Activated T-helper 2 cell treated with anti-CD3 and anti-CD28 coated beads, Interferon-gamma antibody, Interleukin-2, Interleukin-4, amounts not matched to agents 10 μg/mL and 5 μg/mL and 100 μg/mL, durations not matched to agents 14 hours and 24 hours and 36 hours (primary cell): ENCODE measurements around the gene SYNPO2L. TPM values are rescaled to one million over a fixed set of nuclear protein-coding genes. Genes with fewer than 3 reads are reported as not detected.

Experiments used
- DNase-seq: peaks from one replicate; pipeline ENCODE4 v3.0.0; 2021; ENCODE audit warnings: low spot score
- H3K27ac Mint-ChIP-seq: one replicate; pipeline ENCODE4 v1.8.0; 2021; ENCODE audit warnings: mixed read lengths
- H3K27me3 Mint-ChIP-seq: one replicate; pipeline ENCODE4 v1.8.0; 2021; ENCODE audit warnings: low read depth, mixed read lengths
- H3K36me3 Mint-ChIP-seq: one replicate; pipeline ENCODE4 v1.8.0; 2021; ENCODE audit warnings: low read depth, mixed read lengths
- H3K4me1 Mint-ChIP-seq: one replicate; pipeline ENCODE4 v1.8.0; 2021; ENCODE audit warnings: low read depth, mixed read lengths
- H3K4me3 Mint-ChIP-seq: one replicate; pipeline ENCODE4 v1.8.0; 2021; ENCODE audit warnings: low read depth, mild to moderate bottlenecking, moderate library complexity, mixed read lengths
- H3K9me3 Mint-ChIP-seq: one replicate; pipeline ENCODE4 v1.8.0; 2021; ENCODE audit warnings: mixed read lengths
- intact Hi-C: fragments of 100-400 bp; cut with micrococcal nuclease; formaldehyde crosslinking; loops from one replicate; pipeline ENCODE4 v1.15.1; 2023
- total RNA-seq: library from RNA; stranded (reverse); gene quantifications from 2 replicates; pipeline ENCODE4 v1.2.3, GENCODE V29; 2022

Gene SYNPO2L
- total RNA-seq, 1 donor from 2014 or later: not detected

DNA sequence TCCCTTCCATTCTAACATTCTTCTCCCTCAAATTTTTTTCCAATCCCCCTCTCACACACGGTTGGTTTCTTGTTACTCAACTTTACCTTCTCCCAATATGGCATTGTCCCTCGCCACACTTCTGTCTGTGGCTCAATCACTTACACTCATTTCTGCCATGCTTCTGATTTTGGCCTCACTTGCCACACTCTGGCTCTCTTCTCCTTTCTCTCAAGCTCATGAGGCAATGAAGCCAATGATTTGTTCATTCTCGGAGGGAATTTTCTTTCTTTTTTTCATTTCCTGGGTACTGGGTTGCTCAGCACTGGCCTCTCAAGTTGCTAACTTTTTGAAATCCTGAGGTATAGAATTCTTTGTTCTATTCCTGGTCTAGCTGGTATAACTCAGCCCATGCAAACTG, 10.6 kb downstream of the SYNPO2L start:
- intact Hi-C loops: loop anchor here (2.0 to 10.0 kb wide), 2 partner anchors 290 to 380 kb away; partner anchors contain the start of gene CFAP70
- H3K4me3 Mint-ChIP-seq: no peak overlapping the region
- DNase-seq: no peak
- no peaks in the 10 kb centered on the region for H3K9me3 Mint-ChIP-seq
- H3K27ac Mint-ChIP-seq: no peak overlapping the region
- peaks cover 6% of the 10 kb centered on the region for H3K27me3 Mint-ChIP-seq
- peaks cover 20% of the 10 kb centered on the region for H3K4me1 Mint-ChIP-seq
- H3K36me3 Mint-ChIP-seq: no peaks in the 10 kb centered on the region

DNA sequence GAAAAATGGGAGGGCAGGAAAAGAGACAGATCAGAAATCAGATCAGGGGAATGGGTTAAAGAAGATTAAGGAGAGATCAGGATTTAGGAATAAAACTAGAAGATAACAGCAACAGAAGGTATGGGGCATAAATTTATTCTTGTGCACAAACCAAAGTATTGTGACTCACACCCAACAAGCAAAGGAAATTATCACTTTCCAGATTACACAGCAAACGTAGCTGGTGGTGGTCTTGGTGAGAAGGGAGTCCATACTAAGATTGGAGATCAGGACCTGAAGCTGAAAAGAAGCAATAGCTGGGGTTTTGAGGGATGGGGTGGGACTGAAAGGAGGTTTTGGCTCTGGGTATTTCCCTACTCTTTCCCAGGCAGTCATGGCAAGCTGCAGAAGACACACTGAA, 11.1 kb downstream of the SYNPO2L start:
- H3K4me1 Mint-ChIP-seq: peaks cover 20% of the 10 kb centered on the region
- H3K27me3 Mint-ChIP-seq: peaks cover 6% of the 10 kb centered on the region
- no peak for DNase-seq
- H3K4me3 Mint-ChIP-seq: no peak overlapping the region
- H3K9me3 Mint-ChIP-seq: no peaks in the 10 kb centered on the region
- intact Hi-C loops: loop anchor here (1.0 to 10.0 kb wide), 3 partner anchors 115 to 380 kb away; partner anchors contain the start of gene CFAP70
- no peaks in the 10 kb centered on the region for H3K36me3 Mint-ChIP-seq
- no peak overlapping the region for H3K27ac Mint-ChIP-seq

DNA sequence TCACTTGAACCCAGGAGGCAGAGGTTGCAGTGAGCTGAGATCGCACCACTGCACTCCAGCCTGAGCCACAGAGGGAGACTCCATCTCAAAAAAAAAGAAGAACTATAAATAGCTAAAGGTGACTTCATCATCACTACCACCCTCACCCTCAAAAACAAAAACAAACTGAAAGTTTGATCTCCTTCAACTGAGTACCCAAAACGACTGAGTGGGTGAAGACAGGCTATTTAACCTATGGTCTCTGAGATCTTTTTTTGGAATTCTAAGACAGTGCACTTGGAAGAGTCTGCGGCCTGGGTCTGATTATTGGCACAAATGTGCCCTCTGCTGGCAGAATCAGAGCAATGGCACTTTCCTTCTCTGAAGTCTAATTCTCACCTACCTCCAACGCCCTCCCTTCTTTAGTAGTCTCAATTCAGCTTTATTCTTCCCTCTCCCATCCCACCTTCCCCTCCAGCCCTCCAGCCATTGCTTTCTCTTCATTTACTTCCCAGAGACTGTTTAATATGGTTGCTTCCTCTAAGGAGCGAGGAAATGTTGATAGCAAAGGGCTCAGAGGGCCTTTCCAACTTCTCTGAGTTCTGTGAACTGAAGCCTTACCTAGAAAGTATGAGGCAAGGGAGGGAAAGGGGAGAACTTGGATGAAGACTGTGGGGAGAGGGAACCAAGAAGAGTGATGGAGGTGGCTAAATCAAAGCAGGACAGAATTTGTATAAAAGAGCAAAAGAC, 11.7 kb downstream of the SYNPO2L start:
- Mint-ChIP-seq H3K4me3 (no peak overlapping the region), H3K9me3 (no peaks in the 10 kb centered on the region), H3K4me1 (peaks cover 20% of the 10 kb centered on the region), H3K27me3 (peaks cover 6% of the 10 kb centered on the region), H3K27ac (peak overlapping the region; percentile 25), H3K36me3 (no peaks in the 10 kb centered on the region)
- peak; percentile 44 for DNase-seq
- intact Hi-C loops: loop anchor here (1.0 to 10.0 kb wide), 3 partner anchors 115 to 379 kb away; partner anchors contain the start of gene CFAP70

GRCh38 chr10:73643362-73643761, 12.5 kb downstream of the SYNPO2L start:
- peaks cover 20% of the 10 kb centered on the region for H3K4me1 Mint-ChIP-seq
- no peak overlapping the region for H3K27ac Mint-ChIP-seq
- intact Hi-C loops: loop anchor here (10.0 kb wide), 1 partner anchor 289 kb away; the partner anchor contains the start of gene CFAP70

GRCh38 chr10:73641328-73642060, 14.3 kb downstream of the SYNPO2L start, which contains the start of gene MYOZ1:
MYOZ1 (minus strand) TSS chr10:73641474; CDS start chr10:73640017, 1,457 bp downstream.
- H3K27me3 Mint-ChIP-seq: peaks cover 8% of the 10 kb centered on the region
- no peak within 1 kb of the TSS for H3K27ac Mint-ChIP-seq
- DNase-seq: no peak
- intact Hi-C loops: loop anchor here (10.0 kb wide), 1 partner anchor 287 kb away; the partner anchor contains the start of gene CFAP70
- H3K4me1 Mint-ChIP-seq: peaks cover 20% of the 10 kb centered on the region
- no peaks in the 10 kb centered on the region for H3K36me3 Mint-ChIP-seq
- H3K9me3 Mint-ChIP-seq: no peaks in the 10 kb centered on the region
- H3K4me3 Mint-ChIP-seq: no peak within 1 kb of the TSS

More at GRCh38 chr10:73643362-73643761, 12.5 kb downstream of the SYNPO2L start:
- Mint-ChIP-seq H3K36me3 (no peaks in the 10 kb centered on the region), H3K27me3 (peaks cover 6% of the 10 kb centered on the region), H3K9me3 (no peaks in the 10 kb centered on the region), H3K4me3 (no peak overlapping the region)
- no peak for DNase-seq

DNA sequence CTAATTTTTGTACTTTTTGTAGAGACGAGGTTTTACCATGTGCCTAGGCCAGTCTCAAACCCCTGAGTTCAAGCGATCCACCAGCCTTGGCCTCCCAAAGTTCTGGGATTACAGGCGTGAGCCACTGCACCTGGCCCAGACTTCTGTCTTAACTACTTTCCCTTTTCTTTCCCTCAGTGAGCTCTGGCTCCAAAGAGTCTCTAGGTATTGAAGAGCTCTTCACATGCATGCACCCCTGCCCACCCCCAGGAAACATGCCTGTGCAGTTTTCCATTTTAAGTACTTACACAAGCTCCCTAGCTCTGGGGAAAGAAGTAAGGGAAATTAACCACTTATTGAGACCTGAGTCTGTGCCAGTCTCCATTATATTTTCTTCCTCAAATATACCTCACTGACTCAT, 16.5 kb downstream of the SYNPO2L start:
- no peak for DNase-seq
- no peaks in the 10 kb centered on the region for H3K36me3 Mint-ChIP-seq
- H3K4me3 Mint-ChIP-seq: no peak overlapping the region
- no peaks in the 10 kb centered on the region for H3K9me3 Mint-ChIP-seq
- H3K4me1 Mint-ChIP-seq: peaks cover 8% of the 10 kb centered on the region
- intact Hi-C loops: no loop called here
- H3K27ac Mint-ChIP-seq: no peak overlapping the region
- peaks cover 4% of the 10 kb centered on the region for H3K27me3 Mint-ChIP-seq

DNA sequence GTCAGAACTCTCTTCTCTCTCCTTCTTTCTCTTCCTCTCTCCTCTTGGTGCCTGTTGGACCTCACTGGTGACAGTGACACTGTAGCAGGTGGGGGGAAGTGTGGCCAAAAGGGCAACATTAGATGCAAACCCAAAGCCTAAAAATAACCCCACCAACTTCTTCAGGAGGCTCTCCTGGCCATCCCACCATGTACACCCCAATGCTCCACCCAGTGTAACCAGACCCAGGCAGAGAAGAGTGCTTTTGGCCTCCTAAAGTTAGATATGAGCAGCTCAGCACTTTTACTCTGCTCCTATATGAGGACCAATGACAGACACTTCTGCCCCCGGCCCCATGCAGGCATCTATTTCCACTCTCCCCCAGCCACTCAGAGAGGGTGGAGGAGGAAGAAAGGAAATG, 20.0 kb downstream of the SYNPO2L start:
- H3K36me3 Mint-ChIP-seq: no peaks in the 10 kb centered on the region
- intact Hi-C loops: no loop called here
- H3K9me3 Mint-ChIP-seq: no peaks in the 10 kb centered on the region
- H3K27ac Mint-ChIP-seq: no peak overlapping the region
- no peaks in the 10 kb centered on the region for H3K4me1 Mint-ChIP-seq
- DNase-seq: no peak
- peaks cover 4% of the 10 kb centered on the region for H3K27me3 Mint-ChIP-seq
- no peak overlapping the region for H3K4me3 Mint-ChIP-seq

DNA sequence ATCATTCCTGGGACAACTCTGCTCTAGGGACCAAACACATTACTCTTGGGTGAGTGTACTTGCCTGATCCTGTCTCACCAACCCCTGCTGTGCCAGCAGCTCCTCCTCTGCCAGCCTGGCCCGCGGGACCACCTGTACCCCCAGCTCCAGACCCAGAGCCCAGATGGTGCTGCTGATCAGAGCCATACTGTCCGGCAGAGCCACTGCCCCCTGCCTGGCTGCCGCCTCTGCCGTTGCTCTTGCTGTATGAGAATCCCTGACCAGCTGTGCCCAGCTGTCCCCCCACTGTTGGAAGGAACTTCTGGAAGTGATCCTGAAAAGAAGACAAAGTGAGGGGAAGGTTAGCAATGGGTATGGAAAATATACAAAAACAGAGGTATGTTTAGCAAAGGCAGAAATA, 21.4 kb downstream of the SYNPO2L start:
- intact Hi-C loops: no loop called here
- H3K4me3 Mint-ChIP-seq: no peak overlapping the region
- no peak overlapping the region for H3K27ac Mint-ChIP-seq
- no peaks in the 10 kb centered on the region for H3K4me1 Mint-ChIP-seq
- no peaks in the 10 kb centered on the region for H3K36me3 Mint-ChIP-seq
- peaks cover 4% of the 10 kb centered on the region for H3K27me3 Mint-ChIP-seq
- DNase-seq: no peak
- H3K9me3 Mint-ChIP-seq: no peaks in the 10 kb centered on the region

DNA sequence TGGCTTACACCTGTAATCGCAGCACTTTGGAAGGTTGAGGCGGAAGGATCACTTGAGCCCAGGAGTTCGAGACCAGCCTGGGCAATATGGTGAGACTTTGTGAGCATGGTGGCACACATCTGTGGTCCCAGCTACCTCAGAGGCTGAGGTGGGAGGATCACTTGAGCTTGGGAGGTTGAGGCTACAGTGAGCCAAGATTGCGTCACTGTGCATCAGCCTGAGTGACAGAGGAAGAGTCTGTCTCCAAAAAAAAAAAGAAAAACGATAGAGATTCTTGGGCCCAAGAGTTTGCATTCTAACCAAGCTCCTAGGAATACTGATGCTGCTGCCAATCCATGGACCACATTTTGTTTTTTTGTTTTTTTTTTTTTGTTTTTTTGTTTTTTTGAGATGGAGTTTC, 26.7 kb downstream of the SYNPO2L start:
- Mint-ChIP-seq H3K27me3 (no peaks in the 10 kb centered on the region), H3K4me3 (no peak overlapping the region), H3K36me3 (peaks cover 3% of the 10 kb centered on the region), H3K4me1 (peaks cover 11% of the 10 kb centered on the region), H3K9me3 (no peaks in the 10 kb centered on the region), H3K27ac (no peak overlapping the region)
- no peak for DNase-seq
- intact Hi-C loops: loop anchor here (5.0 to 10.0 kb wide), 3 partner anchors 102 to 217 kb away; partner anchors contain the start of genes ANXA7, CHCHD1 and ZSWIM8

GRCh38 chr10:73628405-73628804, 27.4 kb downstream of the SYNPO2L start:
- no peak for DNase-seq
- intact Hi-C loops: loop anchor here (5.0 to 10.0 kb wide), 3 partner anchors 101 to 216 kb away; partner anchors contain the start of genes ANXA7, CHCHD1 and ZSWIM8
- no peaks in the 10 kb centered on the region for H3K9me3 Mint-ChIP-seq
- H3K4me3 Mint-ChIP-seq: no peak overlapping the region
- peaks cover 3% of the 10 kb centered on the region for H3K36me3 Mint-ChIP-seq
- no peak overlapping the region for H3K27ac Mint-ChIP-seq
- no peaks in the 10 kb centered on the region for H3K27me3 Mint-ChIP-seq
- peaks cover 11% of the 10 kb centered on the region for H3K4me1 Mint-ChIP-seq

DNA sequence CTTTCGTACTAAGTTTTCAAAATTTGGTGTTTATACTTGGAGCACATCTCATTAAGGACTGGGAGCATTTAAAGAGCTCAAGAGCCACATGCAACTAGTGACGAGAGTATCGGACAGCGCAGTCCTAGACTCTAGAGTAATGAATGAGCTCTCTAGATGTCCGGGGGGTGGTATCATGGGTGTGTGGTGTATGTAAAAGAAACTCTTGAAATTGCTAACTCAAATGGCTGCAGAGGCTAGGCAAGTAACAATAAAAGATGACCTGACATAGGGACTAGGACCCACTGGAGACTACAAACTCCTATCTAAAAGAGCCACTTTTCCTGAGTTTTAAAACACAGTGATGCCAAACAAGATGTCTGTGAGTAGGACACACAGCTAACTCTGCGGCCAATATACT, 28.5 kb downstream of the SYNPO2L start:
- peaks cover 3% of the 10 kb centered on the region for H3K36me3 Mint-ChIP-seq
- H3K9me3 Mint-ChIP-seq: no peaks in the 10 kb centered on the region
- intact Hi-C loops: loop anchor here (5.0 to 10.0 kb wide), 3 partner anchors 100 to 215 kb away; partner anchors contain the start of genes ANXA7, CHCHD1 and ZSWIM8
- H3K27ac Mint-ChIP-seq: no peak overlapping the region
- no peaks in the 10 kb centered on the region for H3K27me3 Mint-ChIP-seq
- no peak for DNase-seq
- H3K4me1 Mint-ChIP-seq: peaks cover 11% of the 10 kb centered on the region
- H3K4me3 Mint-ChIP-seq: peak overlapping the region; percentile 96

- intact Hi-C loops: loop anchor here (1.0 to 10.0 kb wide), 5 partner anchors 99 to 379 kb away; partner anchors contain the start of genes ANXA7, CHCHD1, DNAJC9 and PPP3CB
- Mint-ChIP-seq H3K27me3 (no peaks in the 10 kb centered on the region), H3K36me3 (peaks cover 3% of the 10 kb centered on the region), H3K4me3 (peak overlapping the region; percentile 96), H3K4me1 (peaks cover 11% of the 10 kb centered on the region), H3K27ac (peak overlapping the region; percentile 96), H3K9me3 (no peaks in the 10 kb centered on the region)
- peak; percentile 91 for DNase-seq
These were observed 29.7 kb downstream of the SYNPO2L start for GRCh38 chr10:73625884-73626752.
